Measurements from ENCODE around the gene MCC.

Gene MCC

DNA sequence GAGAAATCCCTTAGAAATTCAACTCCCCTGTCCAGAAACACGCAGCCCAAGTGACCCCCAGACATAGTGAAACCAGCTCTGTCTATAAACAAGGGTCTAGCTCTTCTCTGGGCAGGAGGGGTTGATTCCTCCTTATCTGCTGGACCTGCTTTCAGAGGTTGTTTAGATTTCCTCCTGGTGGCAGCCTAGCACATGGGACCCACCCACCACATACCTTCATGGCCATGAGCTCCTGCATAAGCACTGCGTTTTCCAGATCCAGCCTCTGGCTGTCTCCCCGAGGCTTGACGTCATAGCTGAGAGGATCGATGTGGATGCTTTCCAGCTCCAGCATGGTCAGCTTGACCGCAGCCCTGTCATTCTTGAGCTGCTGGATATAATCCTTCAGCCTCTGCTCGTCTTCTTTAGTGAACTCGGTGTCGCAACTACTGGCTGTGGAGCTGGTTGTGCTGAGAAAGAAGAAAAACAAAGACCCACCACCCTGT is 434.7 kb downstream of the MCC start:
- no peak for DNase-seq (ENCODE audit: low read depth)

DNA sequence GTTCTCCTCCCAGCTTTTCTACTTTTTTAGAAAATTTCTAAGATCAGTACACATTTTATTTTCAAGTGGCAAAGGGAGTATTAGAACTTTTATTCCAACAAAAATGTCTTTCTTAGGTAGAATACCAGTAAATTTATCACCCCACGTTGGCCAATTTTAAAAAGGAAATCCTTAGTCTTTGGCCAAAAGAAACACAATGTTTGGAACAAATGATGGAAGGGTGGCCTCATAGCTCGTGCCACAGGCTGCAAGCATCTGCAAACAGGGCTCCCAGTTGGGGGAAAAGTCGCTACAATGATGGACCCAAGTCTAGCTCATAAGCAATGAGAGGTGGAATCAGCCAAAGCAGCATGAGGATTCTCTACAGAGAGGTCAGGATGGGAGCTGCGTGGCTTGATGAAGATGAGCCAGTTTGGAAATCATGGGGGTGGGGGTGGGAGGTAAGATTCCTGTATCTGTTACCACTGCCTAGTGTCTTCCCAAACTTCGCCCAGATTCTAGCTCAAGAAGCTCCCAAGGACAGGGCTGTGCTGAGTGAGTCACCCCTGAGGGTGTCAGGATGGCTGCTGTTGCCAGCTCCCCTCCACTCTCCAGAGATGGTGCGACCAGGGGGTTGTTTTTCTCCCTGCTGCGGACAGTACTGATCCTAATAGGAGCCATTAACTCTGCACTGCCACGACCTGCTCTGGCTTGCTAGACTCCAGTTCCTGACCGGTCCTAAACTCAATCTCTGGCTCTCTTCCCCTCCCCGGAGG is 436.0 kb downstream of the MCC start:
- DNase-seq (ENCODE audit: low read depth) = no peak

DNA sequence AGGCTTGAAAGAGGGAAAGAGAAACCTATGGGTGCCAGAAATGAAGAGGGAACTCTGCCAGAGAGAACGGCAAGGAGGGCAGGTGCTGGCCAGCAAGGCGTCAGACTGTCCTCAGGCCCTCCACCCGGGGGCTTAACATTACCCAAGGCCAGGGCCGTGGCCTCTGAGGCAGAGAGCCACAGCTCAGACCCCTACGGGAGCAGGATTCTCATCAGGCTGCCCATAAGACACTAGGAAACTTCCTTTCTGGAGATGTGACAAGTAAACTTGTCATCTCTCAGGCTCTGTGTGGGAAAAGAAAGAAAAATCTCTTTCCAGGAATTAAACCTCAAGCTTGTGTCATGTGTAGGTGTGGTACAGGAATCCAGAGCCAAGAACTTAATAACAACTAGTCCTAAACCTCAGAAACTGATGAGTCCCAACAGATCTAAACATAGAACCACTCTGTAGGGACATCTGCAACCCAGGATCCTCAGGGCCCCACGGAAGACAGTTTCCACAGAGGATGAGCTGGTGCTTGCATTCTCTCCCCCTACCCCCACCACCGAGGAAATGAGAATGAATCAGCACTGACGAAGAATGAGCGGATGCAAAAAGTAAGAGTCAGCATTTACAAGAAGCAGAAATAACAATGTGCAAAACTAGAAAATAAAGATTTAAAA is 437.4 kb downstream of the MCC start:
- DNase-seq (ENCODE audit: low read depth) = peak; percentile 10

DNA sequence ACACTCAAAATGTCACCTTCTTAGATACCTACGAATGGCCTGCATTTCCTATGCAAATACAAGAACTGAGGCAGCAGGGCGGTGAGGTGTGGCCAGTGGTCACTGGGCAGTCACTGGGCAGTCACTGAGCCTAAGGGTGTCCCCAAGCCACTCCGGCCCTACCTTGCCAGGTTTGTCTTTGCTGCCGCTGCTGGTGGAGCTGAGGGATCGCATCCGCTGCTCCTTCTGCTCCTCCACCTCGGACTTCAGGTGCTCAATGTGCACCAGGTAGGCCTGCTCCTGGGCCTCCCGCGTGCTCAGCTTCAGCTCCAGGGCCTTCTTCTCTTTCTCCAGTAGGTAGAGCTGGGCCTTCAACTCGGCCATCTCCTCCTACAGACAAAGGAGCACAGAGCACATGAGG is 439.3 kb downstream of the MCC start:
- no peak for DNase-seq (ENCODE audit: low read depth)

DNA sequence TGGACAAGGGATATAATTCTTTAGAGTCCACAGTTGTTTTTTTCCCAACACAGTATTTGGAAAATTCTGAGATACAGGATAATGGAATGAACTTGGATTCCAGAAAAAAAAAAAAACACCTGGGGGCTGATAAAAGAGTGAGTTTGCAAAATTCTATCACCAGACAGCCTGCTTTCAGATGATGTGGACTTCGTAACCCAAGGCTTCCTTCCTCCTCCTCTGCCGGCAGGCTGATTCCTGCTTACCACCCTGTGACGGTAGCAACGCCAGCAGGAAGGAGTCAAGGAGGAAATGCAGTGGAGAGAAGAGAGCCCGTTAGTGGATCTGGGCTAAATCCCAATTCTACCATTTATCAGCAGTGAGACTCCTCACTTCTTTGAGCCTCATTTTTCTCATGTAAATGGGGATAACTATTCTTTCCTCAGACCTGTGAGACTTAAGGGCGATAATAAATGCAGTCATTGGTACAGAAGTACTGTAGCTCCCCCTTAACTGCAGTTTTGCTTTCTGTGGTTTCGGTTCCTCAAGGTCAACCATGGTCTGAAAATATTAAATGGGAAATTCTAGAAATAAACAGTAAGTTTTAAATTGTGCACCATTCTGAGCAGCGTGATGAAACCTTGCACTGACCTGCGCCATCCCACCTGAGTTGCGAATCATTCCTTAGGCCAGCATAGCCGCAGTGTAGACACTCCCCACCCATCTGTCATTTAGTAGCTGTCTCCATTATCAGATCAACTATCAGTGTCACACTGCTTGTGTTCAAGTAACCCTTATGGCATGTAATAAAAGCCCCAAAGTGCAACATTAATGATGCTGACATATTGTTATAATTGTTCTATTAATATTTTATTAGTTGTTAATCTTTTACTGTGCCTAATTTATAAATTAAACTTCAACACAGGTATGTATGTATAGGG is 440.3 kb downstream of the MCC start:
- no peak for DNase-seq (ENCODE audit: low read depth)

DNA sequence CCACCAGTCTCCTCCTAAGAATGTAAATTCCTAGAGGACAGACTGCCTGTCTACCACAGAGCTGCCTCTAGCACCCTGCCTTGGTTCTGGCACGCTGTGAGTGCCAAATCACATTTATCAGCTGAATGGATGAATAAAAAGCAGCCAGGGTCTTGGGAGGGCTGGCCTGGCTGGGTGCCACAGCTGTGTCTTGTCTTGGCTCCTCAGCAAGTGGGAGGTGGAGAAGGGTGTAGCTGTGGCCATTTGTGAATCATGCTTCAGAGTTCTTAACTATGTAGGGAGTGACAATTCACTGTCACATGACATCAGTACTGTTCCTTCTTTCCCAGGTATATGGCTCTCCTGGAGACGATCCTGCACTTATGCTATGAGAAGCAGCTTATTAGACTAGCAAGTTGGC is 441.0 kb downstream of the MCC start:
- DNase-seq (ENCODE audit: low read depth) = no peak

DNA sequence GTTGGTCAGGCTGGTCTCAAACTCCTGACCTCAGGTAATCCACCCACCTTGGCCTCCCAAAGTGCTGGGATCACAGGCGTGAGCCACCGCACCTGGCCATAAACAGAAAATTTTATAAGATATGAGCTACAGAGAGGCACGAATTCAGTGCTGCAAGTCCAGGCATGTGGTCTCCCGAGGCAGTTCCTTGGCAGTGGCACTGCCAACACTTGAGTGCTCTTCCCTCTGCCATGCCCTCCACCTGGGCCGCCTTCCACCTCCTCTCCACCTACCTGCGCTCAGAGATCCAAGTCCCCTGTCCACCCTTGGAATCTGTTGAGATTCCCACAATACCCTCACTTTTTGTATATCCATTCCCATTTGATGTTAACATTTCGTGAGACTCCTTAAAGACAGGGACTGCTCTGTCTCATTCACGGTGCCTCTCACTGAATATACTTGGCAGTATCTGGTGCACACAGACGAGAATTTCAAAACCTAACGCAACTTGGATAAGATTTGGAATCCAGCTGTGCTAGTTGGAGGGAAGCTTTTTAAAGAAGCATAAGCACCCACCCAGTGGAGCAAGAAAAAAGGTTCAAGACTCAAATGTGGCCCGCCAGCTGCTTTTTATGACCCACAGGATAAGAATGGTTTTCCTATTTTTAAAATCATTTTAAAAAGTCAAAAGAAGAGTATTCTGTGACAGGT is 443.3 kb downstream of the MCC start:
- DNase-seq (ENCODE audit: low read depth) = no peak

DNA sequence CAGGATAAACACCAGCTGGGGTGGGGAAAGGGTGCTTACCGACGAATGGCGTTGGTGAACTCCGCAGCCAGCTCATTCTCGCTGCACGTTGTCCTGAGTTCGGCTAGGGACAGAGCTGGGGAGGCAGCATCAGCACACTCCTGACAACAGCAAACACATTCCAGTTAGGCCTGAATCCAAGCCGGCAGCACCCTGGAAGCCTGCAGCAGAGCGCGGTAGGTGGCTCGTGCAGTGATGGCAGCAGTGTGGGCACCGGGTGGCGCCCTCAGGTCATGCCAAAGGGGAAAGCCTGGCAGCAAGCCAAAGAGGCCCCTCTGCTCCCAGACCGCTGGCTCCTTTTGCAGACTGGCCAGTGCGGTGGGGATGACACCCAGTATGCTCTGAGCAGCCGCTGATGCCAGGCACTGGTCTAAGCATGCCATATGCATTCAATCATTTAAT is 444.7 kb downstream of the MCC start:
- no peak for DNase-seq (ENCODE audit: low read depth)

DNA sequence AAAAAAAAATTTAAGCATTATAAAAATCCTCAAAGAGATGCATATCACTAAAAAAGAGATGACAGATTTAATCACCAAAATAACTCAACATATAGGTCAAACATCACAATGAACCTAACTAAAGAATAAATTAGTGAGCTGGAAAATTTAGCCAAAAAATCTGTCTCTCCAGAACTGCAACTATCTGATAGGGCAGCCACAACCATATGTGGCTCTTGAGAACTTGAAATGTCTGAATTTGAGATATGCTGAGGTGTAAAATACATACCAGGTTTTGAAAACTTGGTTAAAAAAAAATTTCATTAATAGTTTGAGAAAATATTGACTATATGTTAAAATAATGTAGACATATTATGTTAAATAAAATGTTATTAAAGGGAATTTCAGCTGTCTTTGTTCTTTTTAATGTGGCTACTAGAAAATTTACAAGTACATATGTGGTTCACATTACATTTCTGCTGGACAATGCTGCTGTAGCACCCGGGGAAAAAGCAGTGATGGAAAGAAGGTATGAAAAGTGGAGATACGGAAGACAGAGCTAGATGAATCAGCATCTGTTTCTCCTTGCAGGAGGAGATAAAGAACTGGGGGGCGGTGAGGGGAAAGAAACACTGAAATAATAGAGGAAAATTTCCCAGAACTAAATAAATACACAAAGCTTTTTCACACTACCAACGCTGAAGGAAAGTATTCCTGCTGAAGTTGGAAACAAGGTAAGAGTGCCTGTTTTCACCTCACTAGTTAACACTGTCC is 445.6 kb downstream of the MCC start:
- no peak for DNase-seq (ENCODE audit: low read depth)

DNA sequence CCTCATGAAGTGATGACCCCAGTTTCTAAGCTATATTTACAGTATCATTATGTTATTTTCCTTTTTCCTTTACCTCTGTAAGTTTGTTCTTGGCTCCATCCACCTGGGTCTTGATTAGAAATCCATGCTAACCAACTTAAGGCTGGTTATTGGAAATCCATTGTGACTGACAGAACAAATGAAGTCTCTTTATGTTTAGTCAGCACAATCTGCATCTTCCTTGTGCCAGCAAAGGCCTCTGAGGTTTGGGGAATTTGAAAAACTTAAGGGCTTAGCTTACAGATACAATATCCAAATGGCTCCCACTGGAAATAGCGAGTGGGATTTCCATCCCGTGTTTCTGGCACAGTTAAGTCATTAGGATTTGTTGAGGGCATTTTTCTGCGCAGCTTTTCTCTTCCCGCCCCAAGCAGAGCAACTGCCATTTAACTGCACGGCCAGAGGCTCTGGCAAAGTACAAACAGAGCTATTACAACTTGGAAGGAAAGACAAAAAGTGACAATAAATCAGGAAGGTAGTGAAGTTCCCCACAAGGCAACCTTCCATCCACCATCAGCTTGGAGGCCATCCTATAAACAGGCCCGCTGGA is 447.5 kb downstream of the MCC start:
- no peak for DNase-seq (ENCODE audit: low read depth)

DNA sequence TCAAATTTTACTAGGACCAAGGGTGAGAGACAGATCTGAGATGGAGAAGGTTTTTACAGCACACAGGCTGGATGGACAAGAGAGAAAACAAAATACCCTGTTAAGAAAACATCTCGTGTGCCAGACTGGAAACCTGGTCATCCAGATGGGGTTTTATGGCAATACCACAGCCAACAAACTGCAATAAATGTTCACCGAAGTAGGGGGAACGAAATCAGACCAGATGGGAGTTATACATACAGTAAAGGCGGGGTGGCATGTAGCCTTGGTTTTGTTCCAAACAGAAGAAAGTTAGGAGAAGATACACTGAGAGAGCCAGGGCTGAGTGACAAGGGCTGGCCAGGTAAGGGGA is 448.3 kb downstream of the MCC start:
- DNase-seq (ENCODE audit: low read depth) = no peak

DNA sequence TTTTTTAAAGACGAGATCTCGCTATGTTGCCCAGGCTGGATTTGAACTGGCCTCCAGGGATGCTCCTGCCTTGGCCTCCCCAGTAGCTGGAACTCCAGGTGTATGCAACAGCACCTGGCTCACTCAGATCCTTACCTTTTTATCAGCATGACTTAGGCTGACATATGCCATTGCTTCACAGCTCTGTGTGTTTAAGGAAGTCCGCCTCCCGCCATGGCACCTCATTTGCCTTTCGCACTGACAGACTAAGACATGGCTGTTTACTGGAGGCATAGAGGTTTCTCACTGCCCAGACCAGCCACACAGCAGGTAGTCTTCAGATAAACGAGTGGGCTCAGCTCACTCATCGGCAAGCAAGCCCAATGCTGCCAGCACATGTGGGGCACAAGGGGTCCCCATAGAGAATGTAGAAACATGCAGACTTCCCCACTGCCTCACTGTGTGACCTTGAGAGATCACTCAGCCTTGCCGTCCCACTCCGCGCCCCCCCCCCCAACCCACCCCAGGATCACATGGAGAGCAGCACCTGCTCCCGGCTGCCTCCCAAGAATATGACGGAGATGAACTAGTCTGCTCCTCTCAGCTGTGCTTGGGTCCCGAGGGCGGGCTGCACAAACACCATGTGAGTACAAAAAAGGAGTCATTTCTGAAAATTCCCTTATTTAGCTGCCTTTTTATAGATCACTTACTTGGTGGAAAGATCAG is 448.9 kb downstream of the MCC start:
- DNase-seq (ENCODE audit: low read depth) = no peak

DNA sequence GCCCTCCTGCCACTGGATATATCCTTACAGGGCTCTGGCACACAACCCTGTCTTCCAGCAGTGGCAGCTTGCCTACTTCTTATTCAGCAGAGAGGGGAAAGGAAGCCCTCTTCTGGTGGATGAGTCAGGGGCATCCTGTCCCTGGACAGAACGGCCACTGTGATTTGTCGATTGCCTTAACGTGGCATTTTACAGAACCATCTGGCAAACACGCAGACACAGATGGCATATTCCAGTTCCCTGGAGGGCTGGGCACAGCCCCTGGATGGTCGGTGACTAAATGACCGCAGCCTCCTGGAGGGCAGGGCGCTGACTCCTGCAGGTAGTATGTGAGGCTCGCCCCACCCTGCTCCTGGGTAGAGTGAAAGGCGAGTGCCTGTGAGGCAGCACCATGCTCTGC is 449.5 kb downstream of the MCC start:
- no peak for DNase-seq (ENCODE audit: low read depth)

DNA sequence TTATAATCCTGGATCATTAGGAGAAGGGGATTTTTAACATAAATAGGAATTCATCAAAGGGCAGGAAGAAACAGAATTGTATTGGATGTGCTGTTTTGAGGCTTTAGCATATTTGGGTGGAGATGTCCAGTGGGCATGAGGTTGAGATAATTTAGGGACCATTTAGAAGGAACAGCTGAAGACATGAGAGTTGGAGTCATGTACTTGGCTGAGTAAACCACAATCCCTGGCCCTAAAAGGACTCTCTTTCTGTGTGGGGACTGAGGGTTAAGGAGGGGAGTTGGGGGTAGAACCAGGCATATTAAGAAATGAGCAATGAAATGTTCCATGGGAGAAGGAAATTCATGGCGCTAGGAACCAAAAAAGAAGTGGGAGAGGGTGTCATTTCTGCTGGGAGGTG is 450.1 kb downstream of the MCC start:
- no peak for DNase-seq (ENCODE audit: low read depth)

DNA sequence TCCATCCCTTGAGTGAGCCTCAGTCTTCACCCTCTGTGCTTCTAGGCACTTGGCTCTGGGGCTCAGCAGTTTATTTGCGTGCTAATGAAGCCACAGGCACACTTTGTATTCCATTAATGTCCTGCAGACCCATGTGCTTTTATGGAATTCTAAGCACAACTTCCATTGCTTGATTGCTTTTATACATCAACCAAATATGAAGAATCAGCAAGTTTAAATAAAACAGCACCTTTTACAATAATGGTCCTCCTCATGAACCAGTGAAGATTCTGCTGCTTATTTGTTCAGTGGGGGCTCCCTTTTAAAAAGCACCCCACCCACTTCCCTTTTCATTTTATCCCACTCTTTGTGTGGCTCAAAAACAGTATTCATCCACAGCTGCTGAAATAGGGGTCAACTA is 451.4 kb downstream of the MCC start:
- DNase-seq (ENCODE audit: low read depth) = no peak

DNA sequence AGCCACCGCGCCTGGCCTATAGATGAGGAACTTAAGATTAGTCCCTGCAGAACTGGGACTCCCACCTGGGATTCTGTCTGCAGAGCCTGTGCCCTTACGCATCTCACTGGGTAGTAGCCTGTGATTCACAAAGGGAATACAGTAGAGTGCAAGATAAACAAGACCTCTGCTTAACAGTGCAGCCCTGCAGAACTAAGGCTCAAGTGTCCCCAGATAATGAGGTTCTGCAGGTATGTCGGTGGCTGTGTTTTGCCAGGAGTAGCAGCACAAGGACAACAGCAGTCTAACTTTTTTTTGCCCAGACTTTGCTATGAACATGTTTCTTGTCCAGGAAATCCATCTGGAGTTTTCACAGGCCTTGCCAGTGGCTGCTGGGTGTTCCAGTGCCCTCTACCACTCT is 451.9 kb downstream of the MCC start:
- DNase-seq (ENCODE audit: low read depth) = no peak

DNA sequence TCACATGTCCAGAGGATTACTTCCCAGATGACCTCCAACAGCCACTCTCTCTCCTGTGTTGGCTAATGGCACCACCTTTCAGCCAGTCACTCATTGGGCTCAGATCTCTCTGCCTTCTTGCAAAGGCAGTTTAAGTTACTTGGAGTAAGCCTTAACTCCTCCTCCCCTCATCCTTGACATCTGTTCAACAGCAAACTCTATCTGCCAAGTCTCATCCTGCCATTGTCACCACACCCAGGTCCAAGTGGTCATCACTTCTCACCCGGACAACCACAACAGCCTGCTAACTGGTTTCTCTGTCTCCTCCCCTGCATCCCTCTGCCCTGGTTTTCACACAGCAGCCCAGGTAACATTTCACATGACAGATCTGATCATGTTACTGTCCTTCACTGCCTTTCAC is 453.2 kb downstream of the MCC start:
- DNase-seq (ENCODE audit: low read depth) = no peak

DNA sequence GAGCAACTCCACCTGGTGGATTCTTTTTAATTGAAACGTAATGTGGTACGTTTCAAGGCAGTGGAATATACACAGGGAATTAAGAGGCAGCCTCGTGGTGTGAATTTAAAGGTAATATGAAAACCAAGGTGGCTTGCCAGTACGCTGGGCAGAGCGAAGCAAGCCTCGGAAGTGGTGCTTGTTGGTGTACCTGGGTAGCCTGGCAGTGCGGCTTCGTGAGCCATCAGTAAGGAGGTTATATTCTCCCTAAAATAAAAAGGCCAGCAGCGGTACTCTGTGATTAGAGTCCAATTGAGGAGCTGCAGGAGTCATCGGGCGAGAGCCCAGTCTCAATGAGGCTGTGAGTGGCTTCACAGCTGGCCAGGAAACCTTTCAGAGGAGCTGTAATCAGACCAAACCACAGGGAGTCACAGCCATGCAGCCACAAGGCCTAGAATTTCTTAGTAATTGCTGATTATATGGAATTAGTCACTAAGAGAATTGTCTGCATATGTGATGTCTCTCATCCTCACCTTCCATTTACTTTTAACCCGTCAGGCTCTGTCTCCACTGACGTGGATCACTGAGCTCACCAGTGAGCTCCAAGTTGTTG is 454.0 kb downstream of the MCC start:
- no peak for DNase-seq (ENCODE audit: low read depth)

DNA sequence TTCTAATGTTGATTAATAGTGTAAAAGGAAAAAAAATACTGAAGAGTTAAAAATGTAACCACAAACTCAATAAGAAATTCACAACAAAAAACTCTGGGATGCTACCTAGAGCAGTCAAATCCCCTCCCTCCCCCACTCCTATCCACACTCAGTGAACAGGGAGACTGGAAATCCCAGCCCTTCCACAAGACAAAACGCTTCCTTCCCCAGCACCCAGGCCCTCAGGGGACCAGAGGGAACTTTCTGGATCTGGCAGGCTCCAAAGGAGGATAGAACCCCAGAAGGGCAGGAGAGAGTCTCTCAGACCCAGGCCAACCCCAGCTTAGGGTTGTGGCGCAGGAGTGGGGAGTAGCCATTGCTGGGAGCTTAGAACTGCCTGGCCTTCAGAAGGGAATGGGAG is 456.7 kb downstream of the MCC start:
- DNase-seq (ENCODE audit: low read depth) = no peak

DNA sequence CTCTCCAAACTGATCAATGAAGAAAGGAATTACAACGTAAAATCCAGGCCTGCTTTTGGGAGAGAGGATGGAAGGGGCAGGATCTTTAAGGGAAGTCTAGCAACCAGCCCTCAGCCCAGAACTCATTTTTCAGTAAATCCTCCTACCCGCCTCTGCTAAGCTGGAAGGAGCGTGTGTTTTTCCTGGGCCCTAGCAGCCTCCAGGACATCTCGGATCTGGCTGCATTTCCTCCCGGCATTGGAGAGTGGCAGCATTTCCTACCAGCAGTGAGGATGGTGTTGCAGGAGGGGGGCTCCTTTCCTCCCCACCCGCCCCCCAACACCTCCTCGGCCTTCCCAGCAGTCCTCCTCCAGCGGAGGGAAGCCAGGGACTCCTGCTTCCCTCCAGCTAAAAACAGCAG is 457.1 kb downstream of the MCC start:
- DNase-seq (ENCODE audit: low read depth) = no peak

Measured in activated T-helper 9 cell treated with anti-CD3 and anti-CD28 coated beads, Interleukin-2, amount 50 U/mL, for 16 hours (primary cell).